ENCODE data around the gene MAD1L1. TPM values are rescaled to one million over a fixed set of nuclear protein-coding genes. Genes with fewer than 3 reads are reported as not detected.

The MAD1L1 gene
- total and polyA plus RNA-seq, 4 donors: 43.0 to 54.9 (median 49.9) TPM

- 75 to 76% methylated on average over 10 of the region's 10 CpGs for WGBS, 2 donors
- H3K27ac ChIP-seq (ENCODE audit: low read depth in 1 of 2, low read length in 1 of 2): no peak overlapping the region
- H3K9ac ChIP-seq (ENCODE audit: insufficient read depth in 1 of 2, low read length in 2 of 2): no peak overlapping the region
- H3K27me3 ChIP-seq (ENCODE audit: control insufficient read depth in 3 of 3, insufficient read depth in 3 of 3, low read length in 2 of 3): no peaks in the 10 kb centered on the region
- peaks cover 0 to 34% (median 3%) of the 10 kb centered on the region in 4 donors for H3K36me3 ChIP-seq (ENCODE audit: control insufficient read depth in 4 of 4, insufficient read depth in 4 of 4, low read length in 4 of 4)
- no peaks in the 10 kb centered on the region for H3K4me1 ChIP-seq (ENCODE audit: control insufficient read depth in 5 of 5, insufficient read depth in 5 of 5, low read length in 5 of 5)
- ATAC-seq (ENCODE audit: insufficient read depth, low FRiP score) (no peak), DNase-seq (no peak)
- TF ChIP-seq CTCF (IDR thresholded peaks at IDR 0.05; ENCODE audit: control extremely low read depth, extremely low read depth): no peak
- no peak overlapping the region for H3K4me3 ChIP-seq
- no peaks in the 10 kb centered on the region for H3K9me3 ChIP-seq (ENCODE audit: control insufficient read depth in 4 of 4, insufficient read depth in 3 of 4, low read length in 3 of 4)
These were observed 34.2 kb upstream of the MAD1L1 start for GRCh38 chr7:2266911-2267310.

- Histone ChIP-seq H3K4me1 (ENCODE audit: control insufficient read depth in 5 of 5, insufficient read depth in 5 of 5, low read length in 5 of 5) (no peaks in the 10 kb centered on the region), H3K27me3 (ENCODE audit: control insufficient read depth in 3 of 3, insufficient read depth in 3 of 3, low read length in 2 of 3) (no peaks in the 10 kb centered on the region), H3K4me3 (no peak overlapping the region), H3K27ac (ENCODE audit: low read depth in 1 of 2, low read length in 1 of 2) (no peak overlapping the region), H3K9me3 (ENCODE audit: control insufficient read depth in 4 of 4, insufficient read depth in 3 of 4, low read length in 3 of 4) (no peaks in the 10 kb centered on the region), H3K9ac (ENCODE audit: insufficient read depth in 1 of 2, low read length in 2 of 2) (no peak overlapping the region), H3K36me3 (ENCODE audit: control insufficient read depth in 4 of 4, insufficient read depth in 4 of 4, low read length in 4 of 4) (peaks cover 0 to 21% (median 4%) of the 10 kb centered on the region in 4 donors)
- WGBS, 2 donors: 98 to 99% methylated on average over 23 of the region's 23 CpGs
- no peak for ATAC-seq (ENCODE audit: insufficient read depth, low FRiP score)
- no peak for TF ChIP-seq CTCF (IDR thresholded peaks at IDR 0.05; ENCODE audit: control extremely low read depth, extremely low read depth)
- no peak for DNase-seq
These were observed 31.4 kb upstream of the MAD1L1 start for GRCh38 chr7:2264158-2264557.

GRCh38 chr7:2263176-2263575 is 30.4 kb upstream of the MAD1L1 start:
- no peaks in the 10 kb centered on the region for H3K4me1 ChIP-seq (ENCODE audit: control insufficient read depth in 5 of 5, insufficient read depth in 5 of 5, low read length in 5 of 5)
- H3K36me3 ChIP-seq (ENCODE audit: control insufficient read depth in 4 of 4, insufficient read depth in 4 of 4, low read length in 4 of 4): peaks cover 0 to 28% (median 4%) of the 10 kb centered on the region in 4 donors
- no peak overlapping the region for H3K27ac ChIP-seq (ENCODE audit: low read depth in 1 of 2, low read length in 1 of 2)
- ATAC-seq (ENCODE audit: insufficient read depth, low FRiP score) (no peak), DNase-seq (no peak)
- WGBS, 2 donors: 92 to 98% methylated on average over 16 to 18 of the region's 18 CpGs
- H3K9ac ChIP-seq (ENCODE audit: insufficient read depth in 1 of 2, low read length in 2 of 2): no peak overlapping the region
- no peaks in the 10 kb centered on the region for H3K9me3 ChIP-seq (ENCODE audit: control insufficient read depth in 4 of 4, insufficient read depth in 3 of 4, low read length in 3 of 4)
- no peaks in the 10 kb centered on the region for H3K27me3 ChIP-seq (ENCODE audit: control insufficient read depth in 3 of 3, insufficient read depth in 3 of 3, low read length in 2 of 3)
- TF ChIP-seq CTCF (IDR thresholded peaks at IDR 0.05; ENCODE audit: control extremely low read depth, extremely low read depth): no peak
- no peak overlapping the region for H3K4me3 ChIP-seq

GRCh38 chr7:2261611-2262010 is 28.9 kb upstream of the MAD1L1 start:
- Histone ChIP-seq H3K9me3 (ENCODE audit: control insufficient read depth in 4 of 4, insufficient read depth in 3 of 4, low read length in 3 of 4) (no peaks in the 10 kb centered on the region), H3K27ac (ENCODE audit: low read depth in 1 of 2, low read length in 1 of 2) (no peak overlapping the region), H3K36me3 (ENCODE audit: control insufficient read depth in 4 of 4, insufficient read depth in 4 of 4, low read length in 4 of 4) (peaks cover 0 to 35% (median 5%) of the 10 kb centered on the region in 4 donors), H3K27me3 (ENCODE audit: control insufficient read depth in 3 of 3, insufficient read depth in 3 of 3, low read length in 2 of 3) (no peaks in the 10 kb centered on the region), H3K9ac (ENCODE audit: insufficient read depth in 1 of 2, low read length in 2 of 2) (no peak overlapping the region), H3K4me1 (ENCODE audit: control insufficient read depth in 5 of 5, insufficient read depth in 5 of 5, low read length in 5 of 5) (no peaks in the 10 kb centered on the region), H3K4me3 (no peak overlapping the region)
- 33 to 63% methylated on average over 14 of the region's 14 CpGs for WGBS, 2 donors
- TF ChIP-seq CTCF (IDR thresholded peaks at IDR 0.05; ENCODE audit: control extremely low read depth, extremely low read depth): no peak
- DNase-seq (no peak), ATAC-seq (ENCODE audit: insufficient read depth, low FRiP score) (no peak)
